NB4 (cell line): Measurements from ENCODE around the gene MED13L.
"Not testable (repeated sequence)": the region's sequence is repeated elsewhere in the genome, so short reads cannot be mapped to it uniquely, and the experiment has no call there.

Experiments used
- DNase-seq: peaks from one replicate; pipeline ENCODE4 v3.0.0; 2010; ENCODE audit warnings: low read depth
- H3K4me3 ChIP-seq: one replicate; pipeline ENCODE4 v1.5.1; 2011; ENCODE audit warnings: mild to moderate bottlenecking, low read depth, low read length, moderate library complexity
- CTCF ChIP-seq: IDR thresholded peaks from one replicate; pipeline ENCODE4 v1.5.1; 2012; ENCODE audit warnings: low read depth, low read length
- MAX ChIP-seq: IDR thresholded peaks from 2 replicates; pipeline ENCODE4 v1.6.1; 2011; ENCODE audit warnings: low read depth, low read length
- MYC ChIP-seq: IDR thresholded peaks from 2 replicates; pipeline ENCODE4 v1.6.1; 2011; ENCODE audit warnings: low read depth, low read length
- POLR2A ChIP-seq: IDR thresholded peaks from 2 replicates; pipeline ENCODE4 v1.6.1; 2011; ENCODE audit warnings: mild to moderate bottlenecking; ENCODE audit not compliant: insufficient read length; ENCODE audit errors: extremely low read depth

MED13L gene

GRCh38 chr12:116037941-116038837, 239.3 kb downstream of the MED13L start:
- no peak for TF ChIP-seq MAX
- no peak for TF ChIP-seq MYC
- TF ChIP-seq CTCF, result no peak
- no peak for TF ChIP-seq POLR2A
- no peak overlapping the region for H3K4me3 ChIP-seq
- DNase-seq, result no peak

- TF ChIP-seq MYC, result no peak
- TF ChIP-seq MAX, result no peak
- no peak for TF ChIP-seq POLR2A
- TF ChIP-seq CTCF, result no peak
- no peak for DNase-seq
These were observed 243.7 kb downstream of the MED13L start for GRCh38 chr12:116033765-116034164.

GRCh38 chr12:116031624-116032023, 245.9 kb downstream of the MED13L start:
- DNase-seq, H3K4me3 ChIP-seq: not testable (repeated sequence)

More at GRCh38 chr12:116033765-116034164, 243.7 kb downstream of the MED13L start:
- H3K4me3 ChIP-seq, result no peak overlapping the region

GRCh38 chr12:116028619-116029018, 248.9 kb downstream of the MED13L start:
- no peak overlapping the region for H3K4me3 ChIP-seq
- TF ChIP-seq MAX (no peak), CTCF (no peak), MYC (no peak), POLR2A (no peak)
- DNase-seq, result no peak

- peak; percentile 18 for DNase-seq
- no peak for TF ChIP-seq MYC
- no peak for TF ChIP-seq POLR2A
- TF ChIP-seq CTCF, result no peak
- TF ChIP-seq MAX, result no peak
- H3K4me3 ChIP-seq, result no peak overlapping the region
These were observed 250.0 kb downstream of the MED13L start for GRCh38 chr12:116027551-116027821.

GRCh38 chr12:116026768-116027550, 250.5 kb downstream of the MED13L start:
- H3K4me3 ChIP-seq, result no peak overlapping the region
- TF ChIP-seq CTCF (no peak), POLR2A (no peak), MAX (no peak), MYC (no peak)
- DNase-seq, result no peak
